OCI-LY1 (cell line): ENCODE results near the gene DAP.

Experiments
- H2AFZ ChIP-seq: fragments of 200-600 bp; sonication (generic), shearing (Covaris generic); 2 replicates; pipeline ENCODE4 v1.6.0; 2014; ENCODE audit warnings: antibody characterized with exemption, mild to moderate bottlenecking, low read length
- H3F3A ChIP-seq: fragments of 200-600 bp; sonication (generic), shearing (Covaris generic); 2 replicates; pipeline ENCODE4 v1.6.0; 2014; ENCODE audit warnings: mild to moderate bottlenecking, antibody characterized with exemption, low read length, moderate library complexity; ENCODE audit not compliant: insufficient read depth
- H3K27ac ChIP-seq: fragments of 200-600 bp; sonication (generic); 2 replicates; pipeline ENCODE4 v1.5.1; 2014; ENCODE audit warnings: low read length, mixed run types, mild to moderate bottlenecking, low read depth; ENCODE audit not compliant: poor library complexity, severe bottlenecking
- H3K27me3 ChIP-seq: fragments of 200-600 bp; sonication (generic); 2 replicates; pipeline ENCODE4 v1.6.0; 2014; ENCODE audit warnings: antibody characterized with exemption, mild to moderate bottlenecking, low read length, moderate library complexity; ENCODE audit not compliant: insufficient read depth
- H3K36me3 ChIP-seq: fragments of 200-600 bp; sonication (generic); 2 replicates; pipeline ENCODE4 v1.6.1; 2014; ENCODE audit warnings: mild to moderate bottlenecking, antibody characterized with exemption, low read length, moderate library complexity, mixed read lengths; ENCODE audit not compliant: insufficient read depth
- H3K4me1 ChIP-seq: fragments of 200-600 bp; sonication (generic); 2 replicates; pipeline ENCODE4 v1.5.1; 2014; ENCODE audit warnings: mild to moderate bottlenecking, low read length, moderate library complexity; ENCODE audit not compliant: insufficient read depth, severe bottlenecking
- H3K4me2 ChIP-seq: fragments of 200-600 bp; sonication (generic), shearing (Covaris generic); 2 replicates; pipeline ENCODE4 v1.6.1; 2014; ENCODE audit warnings: low read length
- H3K4me3 ChIP-seq: fragments of 200-600 bp; sonication (generic); 2 replicates; pipeline ENCODE4 v1.5.1; 2014; ENCODE audit warnings: low read length, low read depth, mild to moderate bottlenecking, mixed read lengths; ENCODE audit not compliant: poor library complexity, severe bottlenecking
- H3K79me2 ChIP-seq: fragments of 200-600 bp; shearing (Covaris generic); 2 replicates; pipeline ENCODE4 v1.6.1; 2016; ENCODE audit warnings: mixed run types, low read length, mixed read lengths; ENCODE audit not compliant: insufficient read depth
- H3K9ac ChIP-seq: fragments of 200-600 bp; sonication (generic), shearing (Covaris generic); 2 replicates; pipeline ENCODE4 v1.6.1; 2014; ENCODE audit warnings: mild to moderate bottlenecking, low read length, mixed read lengths
- H3K9me2 ChIP-seq: fragments of 200-600 bp; sonication (generic), shearing (Covaris generic); 2 replicates; pipeline ENCODE4 v1.6.1; 2014; ENCODE audit warnings: low read depth, mild to moderate bottlenecking, low read length, mixed read lengths
- H3K9me3 ChIP-seq: fragments of 200-600 bp; shearing (Covaris generic); 2 replicates; pipeline ENCODE4 v1.6.1; 2014; ENCODE audit warnings: low read length, mixed read lengths
- H4K20me1 ChIP-seq: fragments of 200-600 bp; sonication (generic), shearing (Covaris generic); 2 replicates; pipeline ENCODE4 v1.6.0; 2016; ENCODE audit warnings: mild to moderate bottlenecking, low read length; ENCODE audit not compliant: insufficient read depth
- EZH2 ChIP-seq: fragments of 200-600 bp; sonication (generic), shearing (Covaris generic); IDR thresholded peaks from 2 replicates; pipeline ENCODE4 v1.8.0; 2017; ENCODE audit warnings: borderline replicate concordance, mixed run types, mild to moderate bottlenecking, antibody characterized with exemption, low read length, moderate library complexity, mixed read lengths
- TF ChIP-seq, protein P1 (sequence below): fragments of 200-600 bp; sonication (generic), shearing (Covaris generic); IDR thresholded peaks from 2 replicates; pipeline ENCODE4 v1.5.1; 2017; ENCODE audit warnings: mild to moderate bottlenecking, antibody characterized with exemption, low read length, moderate library complexity, mixed read lengths

DAP gene

DNA sequence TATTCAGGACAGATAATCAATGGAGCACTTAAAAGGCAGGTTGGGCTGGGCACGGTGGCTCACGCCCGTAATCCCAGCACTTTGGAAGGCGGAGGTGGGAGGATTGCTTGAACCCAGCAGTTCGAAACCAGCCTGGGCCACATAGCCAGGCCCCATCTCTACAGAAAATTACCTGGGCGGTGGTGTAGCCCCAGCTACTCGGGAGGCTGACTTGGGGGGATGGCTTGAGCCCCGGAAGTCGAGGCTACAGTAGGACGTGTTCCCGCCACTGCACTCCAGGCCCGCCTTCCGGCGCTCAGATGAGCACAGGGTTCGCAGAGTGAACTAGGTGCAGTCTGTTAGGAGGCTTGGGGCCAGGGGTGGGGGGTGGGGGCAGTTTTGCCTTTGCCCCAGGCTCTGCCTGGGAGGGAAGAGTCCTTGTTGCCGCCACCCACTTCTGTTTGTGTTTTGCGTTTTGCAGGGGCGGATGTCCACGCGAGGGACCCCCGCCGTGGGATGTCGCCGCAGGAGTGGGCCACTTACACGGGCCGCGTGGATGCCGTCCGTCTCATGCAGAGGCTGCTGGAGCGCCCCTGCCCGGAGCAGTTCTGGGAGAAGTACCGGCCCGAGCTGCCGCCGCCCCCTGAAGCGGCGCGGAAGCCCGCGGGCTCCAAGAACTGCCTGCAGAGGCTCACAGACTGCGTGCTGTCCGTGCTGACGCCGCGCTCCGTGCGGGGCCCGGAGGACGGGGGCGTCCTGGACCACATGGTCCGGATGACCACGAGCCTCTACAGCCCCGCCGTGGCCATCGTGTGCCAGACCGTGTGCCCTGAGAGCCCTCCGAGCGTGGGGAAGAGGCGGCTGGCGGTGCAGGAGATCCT, 112.0 kb downstream of the DAP start:
- H3K4me2 ChIP-seq, result no peak overlapping the region
- TF ChIP-seq EZH2, result no peak
- TF ChIP-seq, protein P1, sequence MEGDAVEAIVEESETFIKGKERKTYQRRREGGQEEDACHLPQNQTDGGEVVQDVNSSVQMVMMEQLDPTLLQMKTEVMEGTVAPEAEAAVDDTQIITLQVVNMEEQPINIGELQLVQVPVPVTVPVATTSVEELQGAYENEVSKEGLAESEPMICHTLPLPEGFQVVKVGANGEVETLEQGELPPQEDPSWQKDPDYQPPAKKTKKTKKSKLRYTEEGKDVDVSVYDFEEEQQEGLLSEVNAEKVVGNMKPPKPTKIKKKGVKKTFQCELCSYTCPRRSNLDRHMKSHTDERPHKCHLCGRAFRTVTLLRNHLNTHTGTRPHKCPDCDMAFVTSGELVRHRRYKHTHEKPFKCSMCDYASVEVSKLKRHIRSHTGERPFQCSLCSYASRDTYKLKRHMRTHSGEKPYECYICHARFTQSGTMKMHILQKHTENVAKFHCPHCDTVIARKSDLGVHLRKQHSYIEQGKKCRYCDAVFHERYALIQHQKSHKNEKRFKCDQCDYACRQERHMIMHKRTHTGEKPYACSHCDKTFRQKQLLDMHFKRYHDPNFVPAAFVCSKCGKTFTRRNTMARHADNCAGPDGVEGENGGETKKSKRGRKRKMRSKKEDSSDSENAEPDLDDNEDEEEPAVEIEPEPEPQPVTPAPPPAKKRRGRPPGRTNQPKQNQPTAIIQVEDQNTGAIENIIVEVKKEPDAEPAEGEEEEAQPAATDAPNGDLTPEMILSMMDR, result no peak
- no peak overlapping the region for H2AFZ ChIP-seq
- H3K79me2 ChIP-seq, result no peaks in the 10 kb centered on the region
- H3K4me3 ChIP-seq, result no peak overlapping the region
- no peaks in the 10 kb centered on the region for H4K20me1 ChIP-seq
- H3K4me1 ChIP-seq, result no peaks in the 10 kb centered on the region
- no peaks in the 10 kb centered on the region for H3K9me3 ChIP-seq
- H3F3A ChIP-seq, result no peaks in the 10 kb centered on the region
- H3K9me2 ChIP-seq, result no peaks in the 10 kb centered on the region
- no peaks in the 10 kb centered on the region for H3K36me3 ChIP-seq
- no peaks in the 10 kb centered on the region; the same call in 1 of the 2 replicates for H3K27me3 ChIP-seq
- no peak overlapping the region for H3K27ac ChIP-seq
- no peak overlapping the region for H3K9ac ChIP-seq

DNA sequence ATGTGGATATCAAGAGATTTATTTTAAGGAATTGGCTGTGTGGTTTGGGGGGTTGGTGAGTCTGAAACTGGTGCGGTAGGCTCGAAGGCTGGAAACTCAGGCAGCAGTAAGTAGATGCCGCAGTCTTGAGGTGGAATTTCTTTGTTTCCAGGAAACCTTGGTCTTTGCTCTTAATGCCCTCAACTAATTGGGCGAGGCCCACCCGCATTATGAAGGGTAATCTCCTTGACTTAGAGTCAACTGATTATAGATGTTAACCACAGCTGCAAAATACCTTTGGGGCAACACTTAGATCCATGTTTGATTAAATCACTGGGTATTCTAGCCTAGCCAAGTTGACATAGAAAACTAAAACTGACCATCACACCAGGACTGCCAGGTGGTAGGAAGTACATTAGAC, 113.4 kb downstream of the DAP start:
- Histone ChIP-seq H3K4me2 (no peak overlapping the region), H3K9me2 (no peaks in the 10 kb centered on the region), H3K4me3 (no peak overlapping the region)

DNA sequence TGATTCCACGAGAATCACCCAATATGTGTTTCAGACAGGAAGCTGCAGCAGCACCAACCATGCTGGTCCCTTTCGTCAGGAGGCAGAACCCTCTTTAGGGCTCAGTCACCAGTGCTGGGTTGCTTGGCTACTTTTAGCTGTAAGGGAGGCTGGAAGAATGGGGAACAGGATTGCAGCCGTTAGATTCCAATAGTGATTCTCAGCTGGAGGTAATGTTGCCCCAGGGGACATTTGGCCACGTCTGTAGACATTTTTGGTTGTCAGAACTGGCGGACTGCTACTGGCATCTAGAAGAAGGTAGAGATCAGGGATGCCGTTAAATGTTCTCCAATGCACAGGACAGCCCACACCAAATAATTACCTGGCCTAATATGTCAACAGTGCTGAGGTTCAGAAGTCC, 115.4 kb downstream of the DAP start:
- H3K36me3 ChIP-seq, result no peaks in the 10 kb centered on the region
- H3K27me3 ChIP-seq, result no peaks in the 10 kb centered on the region; the same call in 1 of the 2 replicates
- H3K4me2 ChIP-seq, result no peak overlapping the region
- H3K4me3 ChIP-seq, result no peak overlapping the region
- TF ChIP-seq EZH2, result no peak
- TF ChIP-seq, protein P1, result no peak
- no peaks in the 10 kb centered on the region for H3F3A ChIP-seq
- no peaks in the 10 kb centered on the region for H3K9me3 ChIP-seq
- H3K4me1 ChIP-seq, result no peaks in the 10 kb centered on the region
- H4K20me1 ChIP-seq, result no peaks in the 10 kb centered on the region
- no peak overlapping the region for H2AFZ ChIP-seq
- H3K9ac ChIP-seq, result no peak overlapping the region
- H3K9me2 ChIP-seq, result no peaks in the 10 kb centered on the region
- H3K79me2 ChIP-seq, result no peaks in the 10 kb centered on the region
- H3K27ac ChIP-seq, result no peak overlapping the region

More for the DNA sequence above, 113.4 kb downstream of the DAP start:
- H3K27me3 ChIP-seq, result no peaks in the 10 kb centered on the region; the same call in 1 of the 2 replicates
- TF ChIP-seq EZH2, result no peak
- TF ChIP-seq, protein P1, result no peak
- no peaks in the 10 kb centered on the region for H3K79me2 ChIP-seq
- no peaks in the 10 kb centered on the region for H3K9me3 ChIP-seq
- no peak overlapping the region for H3K27ac ChIP-seq
- H3K9ac ChIP-seq, result no peak overlapping the region
- no peak overlapping the region for H2AFZ ChIP-seq
- H3F3A ChIP-seq, result no peaks in the 10 kb centered on the region
- no peaks in the 10 kb centered on the region for H3K4me1 ChIP-seq
- H4K20me1 ChIP-seq, result no peaks in the 10 kb centered on the region
- no peaks in the 10 kb centered on the region for H3K36me3 ChIP-seq
